ENCODE results near the gene C5orf47. TPM values are rescaled to one million over a fixed set of nuclear protein-coding genes. Genes with fewer than 3 reads are reported as not detected.

The C5orf47 gene
- total and polyA plus RNA-seq, 8 donors = 0.04 to 0.09 (median 0.07) TPM; not detected in 4

- DNase-seq = peak in 2 of 6 donors; percentile 34 to 56
- Histone ChIP-seq H3K36me3 (no peaks in the 10 kb centered on the region), H3K4me1 (no peaks in the 10 kb centered on the region), H3K27me3 (no peaks in the 10 kb centered on the region), H3K27ac (no peak overlapping the region), H3K4me3 (no peak overlapping the region), H3K9me3 (no peaks in the 10 kb centered on the region)
- WGBS, 2 donors = 51 to 66% methylated on average over 5 of the region's 5 CpGs
- no peak for FAIRE-seq
- peak; percentile 39 to 94 (median 57) for ATAC-seq
- no peak for TF ChIP-seq CTCF (IDR thresholded peaks at IDR 0.05)
- intact Hi-C loops (cut with DNase I) = loop anchor here in 1 of 3 donors (10.0 kb wide), 1 partner anchor 252 kb away; no protein-coding TSS in a partner anchor
Measured at GRCh38 chr5:174052636-174053035, 63.7 kb downstream of the C5orf47 start.

- FAIRE-seq = no peak
- no peak for ATAC-seq
- DNase-seq = no peak
- Histone ChIP-seq H3K9me3 (no peaks in the 10 kb centered on the region), H3K27ac (no peak overlapping the region), H3K36me3 (no peaks in the 10 kb centered on the region), H3K4me1 (no peaks in the 10 kb centered on the region), H3K4me3 (no peak overlapping the region), H3K27me3 (no peaks in the 10 kb centered on the region)
- intact Hi-C loops (cut with DNase I) = loop anchor here in 1 of 3 donors (10.0 kb wide), 1 partner anchor 251 kb away; no protein-coding TSS in a partner anchor
- no peak for TF ChIP-seq CTCF (IDR thresholded peaks at IDR 0.05)
- WGBS, 2 donors = 95 to 96% methylated on average over 3 of the region's 3 CpGs
Measured at GRCh38 chr5:174053905-174054304, 64.9 kb downstream of the C5orf47 start.

Other genes with a start within 250 kb of the C5orf47 start
- 10 to 100 TPM; 24.3 to 51.2 (median 30.0) TPM for gene CPEB4, start 100.8 kb upstream of the C5orf47 start, total RNA-seq
- 10 to 100 TPM; 11.6 to 15.9 TPM for gene CPEB4, start 100.8 kb upstream of the C5orf47 start, polyA plus RNA-seq
- gene NSG2, start 56.5 kb downstream of the C5orf47 start, total RNA-seq = under 1 TPM; 0.19 to 0.70 (median 0.38) TPM
- gene NSG2, start 56.5 kb downstream of the C5orf47 start, polyA plus RNA-seq = 1 to 10 TPM; 1.1 to 3.5 TPM

Data from pancreas (tissue), 10 donors.